Erythroblast (primary cell): ENCODE data around the gene VEGFB.

Experiments
- GATA1 ChIP-seq: IDR thresholded peaks from 2 replicates; pipeline ENCODE4 v1.6.1; 2011; ENCODE audit warnings: low read depth, mild to moderate bottlenecking, control low read depth, low read length, moderate library complexity
- POLR2A ChIP-seq: IDR thresholded peaks from 2 replicates; pipeline ENCODE4 v1.6.1; 2011; ENCODE audit warnings: mild to moderate bottlenecking, low read length

- TF ChIP-seq GATA1 (no peak), POLR2A (no peak)
These were observed 14.7 kb downstream of the VEGFB start for GRCh38 chr11:64249038-64249437.
